GM21447 (cell line): Measurements from ENCODE around the gene FAM120B.

Source experiments
- ATAC-seq: cut with Tn5 transposase; IDR thresholded peaks from one replicate; pipeline ENCODE4 v1.9.1; 2021; ENCODE audit not compliant: unreplicated experiment

The FAM120B gene

GRCh38 chr6:170416959-170417606 lies 110.5 kb downstream of the FAM120B start:
- no peak for ATAC-seq

- no peak for ATAC-seq
Observed at GRCh38 chr6:170417881-170418280, 111.3 kb downstream of the FAM120B start.

- no peak for ATAC-seq
Observed at GRCh38 chr6:170420283-170420682, 113.7 kb downstream of the FAM120B start.

- ATAC-seq: no peak
Observed at GRCh38 chr6:170420791-170421776, 114.5 kb downstream of the FAM120B start.

- ATAC-seq: no peak
Observed at GRCh38 chr6:170421921-170422320, 115.4 kb downstream of the FAM120B start.

GRCh38 chr6:170423030-170423429 lies 116.5 kb downstream of the FAM120B start:
- ATAC-seq: peak; percentile 72

GRCh38 chr6:170423814-170424603 lies 117.5 kb downstream of the FAM120B start:
- no peak for ATAC-seq

GRCh38 chr6:170424604-170425126 lies 118.1 kb downstream of the FAM120B start:
- ATAC-seq: no peak

- ATAC-seq: no peak
Observed at GRCh38 chr6:170429450-170429849, 122.9 kb downstream of the FAM120B start.

- ATAC-seq: no peak
Observed at GRCh38 chr6:170433163-170434116, 126.9 kb downstream of the FAM120B start.

GRCh38 chr6:170434117-170434820 lies 127.7 kb downstream of the FAM120B start:
- ATAC-seq: no peak

- no peak for ATAC-seq
Observed at GRCh38 chr6:170434821-170435155, 128.2 kb downstream of the FAM120B start.

GRCh38 chr6:170435766-170436165 lies 129.2 kb downstream of the FAM120B start:
- ATAC-seq: no peak

GRCh38 chr6:170436209-170436809 lies 129.8 kb downstream of the FAM120B start:
- no peak for ATAC-seq

- no peak for ATAC-seq
Observed at GRCh38 chr6:170437719-170438401, 131.3 kb downstream of the FAM120B start.

- ATAC-seq: peak; percentile 99
Observed at GRCh38 chr6:170438402-170438753, 131.8 kb downstream of the FAM120B start.

GRCh38 chr6:170438861-170439260 lies 132.3 kb downstream of the FAM120B start:
- ATAC-seq: no peak
